ENCODE results near the gene SORL1-AS1.

The SORL1-AS1 gene

GRCh38 chr11:121393855-121394254 is 58.9 kb downstream of the SORL1-AS1 start:
- Mint-ChIP-seq H3K36me3 (peaks cover 8% of the 10 kb centered on the region; the same call in 1 of the 2 replicates), H3K4me3 (no peak overlapping the region), H3K27me3 (ENCODE audit: low read depth) (peaks cover 3% of the 10 kb centered on the region; the same call in 1 of the 2 replicates), H3K9me3 (peaks cover 9% of the 10 kb centered on the region), H3K4me1 (peaks cover 22% of the 10 kb centered on the region), H3K27ac (no peak overlapping the region)
- POLR2A ChIA-PET: interaction anchor here (1.1 kb wide), 1 partner anchor 41 kb away, joined by 3 read pairs; no protein-coding TSS in a partner anchor
- DNase-seq (ENCODE audit: low spot score) (no peak), ATAC-seq (no peak)
- CTCF ChIA-PET: interaction anchor here (0.8 kb wide), 1 partner anchor 15 kb away, joined by 3 read pairs; no protein-coding TSS in a partner anchor
- no peak for TF ChIP-seq FOXJ3 (CRISPR knock-in tag; IDR thresholded peaks at IDR 0.05; ENCODE audit: borderline replicate concordance)
- TF ChIP-seq PRDM15 (CRISPR knock-in tag; IDR thresholded peaks at IDR 0.05): no peak
- TF ChIP-seq OVOL2 (CRISPR knock-in tag; IDR thresholded peaks at IDR 0.05; ENCODE audit: borderline replicate concordance): no peak
- no peak for TF ChIP-seq NR1H2 (CRISPR knock-in tag; IDR thresholded peaks at IDR 0.05)
- TF ChIP-seq CDX4 (CRISPR knock-in tag; IDR thresholded peaks at IDR 0.05; ENCODE audit: borderline replicate concordance): no peak
- TF ChIP-seq ATF3 (CRISPR knock-in tag; conservative IDR thresholded peaks at IDR 0.05): no peak
- TF ChIP-seq JAZF1 (CRISPR knock-in tag; IDR thresholded peaks at IDR 0.05): no peak
- no peak for TF ChIP-seq EMX1 (CRISPR knock-in tag; IDR thresholded peaks at IDR 0.05)
- TF ChIP-seq CBFB (CRISPR knock-in tag; IDR thresholded peaks at IDR 0.05; ENCODE audit: low read depth): no peak
- TF ChIP-seq ESRRA (CRISPR knock-in tag; IDR thresholded peaks at IDR 0.05; ENCODE audit: borderline replicate concordance): no peak
- TF ChIP-seq RORB (CRISPR knock-in tag; IDR thresholded peaks at IDR 0.05): no peak

GRCh38 chr11:121391914-121392313 is 60.9 kb downstream of the SORL1-AS1 start:
- Mint-ChIP-seq H3K27me3 (ENCODE audit: low read depth) (peaks cover 3% of the 10 kb centered on the region; the same call in 1 of the 2 replicates), H3K4me3 (no peak overlapping the region), H3K36me3 (peaks cover 8% of the 10 kb centered on the region; the same call in 1 of the 2 replicates), H3K9me3 (peaks cover 12% of the 10 kb centered on the region), H3K4me1 (peaks cover 22% of the 10 kb centered on the region), H3K27ac (no peak overlapping the region)
- TF ChIP-seq USF1 (CRISPR knock-in tag; IDR thresholded peaks at IDR 0.05) (0 out of 2 replicates have a peak, but pooled peaks have one; percentile 25), USF2 (CRISPR knock-in tag; IDR thresholded peaks at IDR 0.05) (peak; percentile 54), E2F4 (CRISPR knock-in tag; IDR thresholded peaks at IDR 0.05; ENCODE audit: borderline replicate concordance, low read depth) (no peak)
- DNase-seq (ENCODE audit: low spot score): no peak
- ChIA-PET POLR2A (no interaction called here), CTCF (interaction anchor here (0.8 kb wide), 1 partner anchor 14 kb away, joined by 5 read pairs; no protein-coding TSS in a partner anchor)
- no peak for ATAC-seq

- ATAC-seq: peak; percentile 95
- H3K4me1 Mint-ChIP-seq: peaks cover 22% of the 10 kb centered on the region
- TF ChIP-seq PRDM15 (CRISPR knock-in tag; IDR thresholded peaks at IDR 0.05): no peak
- TF ChIP-seq E2F5 (CRISPR knock-in tag; IDR thresholded peaks at IDR 0.05): no peak
- no peak for TF ChIP-seq CTCF (IDR thresholded peaks at IDR 0.05)
These were observed 63.1 kb downstream of the SORL1-AS1 start for GRCh38 chr11:121389651-121390050.

More at GRCh38 chr11:121389651-121390050, 63.1 kb downstream of the SORL1-AS1 start:
- peak overlapping the region; percentile 15; the same call in 1 of the 2 replicates for H3K27ac Mint-ChIP-seq
- peak; percentile 26 for DNase-seq (ENCODE audit: low spot score)
- H3K4me3 Mint-ChIP-seq: no peak overlapping the region
- H3K27me3 Mint-ChIP-seq (ENCODE audit: low read depth): peaks cover 3% of the 10 kb centered on the region; the same call in 1 of the 2 replicates
- POLR2A ChIA-PET: no interaction called here
- CTCF ChIA-PET: interaction anchor here (0.5 to 2.3 kb wide), 2 partner anchors 10 to 97 kb away, joined by 3 to 14 read pairs; partner anchors contain the start of gene SC5D
- peaks cover 8% of the 10 kb centered on the region; the same call in 1 of the 2 replicates for H3K36me3 Mint-ChIP-seq
- peaks cover 13% of the 10 kb centered on the region for H3K9me3 Mint-ChIP-seq

All from WTC11 (cell line).